D341Med (cell line): ENCODE data around the gene TMEM120B.

Experiments used
- DNase-seq: peaks from one replicate; pipeline ENCODE4 v3.0.0; 2012; ENCODE audit warnings: low spot score

Gene TMEM120B

DNA sequence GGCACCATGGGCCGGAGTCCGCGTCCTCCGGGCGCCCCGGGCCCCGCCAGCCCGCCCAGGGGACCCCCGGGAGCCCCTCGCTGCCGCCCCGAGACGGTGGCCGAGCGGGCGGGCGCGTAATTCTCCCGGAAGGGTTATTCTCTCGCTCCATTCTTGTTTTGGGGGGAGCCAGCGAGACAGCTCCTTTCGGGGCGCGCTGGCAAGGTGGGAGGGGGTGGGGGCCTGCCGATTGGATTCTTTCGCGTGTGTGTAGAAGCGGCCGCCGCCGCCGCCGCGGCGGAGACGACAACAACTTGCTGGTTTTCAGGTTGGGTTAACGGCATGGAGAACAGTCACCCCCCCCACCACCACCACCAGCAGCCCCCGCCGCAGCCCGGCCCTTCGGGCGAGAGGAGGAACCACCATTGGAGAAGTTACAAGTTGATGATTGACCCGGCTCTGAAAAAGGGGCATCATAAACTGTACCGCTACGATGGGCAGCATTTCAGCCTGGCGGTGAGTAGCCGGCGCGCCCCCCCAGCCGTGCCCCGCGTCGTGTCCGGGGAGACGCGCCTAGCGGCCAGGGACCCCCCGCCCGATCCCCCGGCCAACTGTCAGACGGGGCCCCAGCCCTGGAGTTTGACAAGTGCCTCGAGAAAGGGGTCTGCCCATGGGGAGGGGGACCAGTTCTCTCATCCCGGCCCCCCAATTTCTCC lies 92.0 kb downstream of the TMEM120B start:
- peak; percentile 48 for DNase-seq

DNA sequence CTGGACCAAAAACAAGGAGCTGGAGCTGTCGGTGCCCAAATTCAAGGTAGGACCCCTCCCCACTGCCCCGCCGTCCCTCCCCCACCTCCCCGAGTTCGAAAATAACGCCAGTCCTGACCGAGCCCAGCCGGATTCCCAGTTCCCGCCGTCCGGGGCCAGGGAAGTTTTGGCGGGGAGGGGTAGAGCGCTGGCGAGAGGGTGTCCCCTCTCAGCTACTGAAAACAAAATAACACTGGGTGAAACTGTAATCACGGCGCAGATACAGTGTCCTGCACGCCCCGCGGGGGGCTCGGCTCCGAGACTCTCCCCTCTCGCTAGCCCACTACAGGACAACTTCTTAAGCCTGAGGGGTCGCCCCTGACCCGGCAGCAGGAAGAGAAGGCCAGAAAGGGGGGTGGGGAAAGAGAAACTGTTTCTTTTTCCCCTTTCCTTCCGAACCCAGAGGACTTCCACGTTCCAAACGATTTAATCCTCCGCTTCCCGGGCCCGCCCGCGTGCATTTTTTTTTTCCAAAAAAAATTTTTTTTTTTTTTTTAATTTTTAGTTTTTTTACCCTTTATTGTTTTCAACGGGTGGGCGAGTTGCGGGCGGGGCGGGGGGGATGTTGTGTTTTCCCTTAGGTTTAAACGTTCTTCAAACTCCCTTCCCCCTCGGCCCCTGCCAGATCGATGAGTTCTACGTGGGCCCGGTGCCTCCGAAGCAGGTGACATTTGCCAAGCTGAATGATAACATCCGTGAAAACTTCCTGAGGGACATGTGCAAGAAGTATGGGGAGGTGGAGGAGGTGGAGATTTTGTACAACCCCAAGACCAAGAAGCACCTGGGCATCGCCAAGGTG lies 92.8 kb downstream of the TMEM120B start:
- DNase-seq: no peak

DNA sequence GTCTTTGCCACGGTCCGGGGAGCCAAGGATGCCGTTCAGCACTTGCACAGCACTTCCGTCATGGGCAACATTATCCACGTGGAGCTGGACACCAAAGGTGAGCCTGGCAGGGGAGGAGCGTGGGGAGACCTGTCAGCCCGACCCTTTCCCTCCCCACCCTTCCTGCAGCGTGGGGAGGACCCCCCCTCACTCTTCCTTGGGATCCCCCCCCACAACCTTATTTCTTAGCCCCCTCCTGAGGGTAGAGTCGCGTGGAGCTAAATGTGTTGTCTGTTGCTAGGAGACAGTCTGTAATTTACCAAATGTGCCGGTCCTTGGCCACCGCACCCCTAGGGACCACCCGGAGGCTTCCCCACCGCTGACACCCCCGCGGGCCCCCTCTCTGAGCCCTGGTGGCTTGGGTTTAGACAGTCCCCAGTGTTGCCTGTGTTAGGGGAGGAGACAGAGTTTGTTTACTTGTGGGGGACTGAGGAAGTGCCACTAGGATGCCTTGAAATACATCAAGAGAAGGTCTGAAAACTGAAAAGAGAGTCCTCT lies 93.5 kb downstream of the TMEM120B start:
- no peak for DNase-seq

DNA sequence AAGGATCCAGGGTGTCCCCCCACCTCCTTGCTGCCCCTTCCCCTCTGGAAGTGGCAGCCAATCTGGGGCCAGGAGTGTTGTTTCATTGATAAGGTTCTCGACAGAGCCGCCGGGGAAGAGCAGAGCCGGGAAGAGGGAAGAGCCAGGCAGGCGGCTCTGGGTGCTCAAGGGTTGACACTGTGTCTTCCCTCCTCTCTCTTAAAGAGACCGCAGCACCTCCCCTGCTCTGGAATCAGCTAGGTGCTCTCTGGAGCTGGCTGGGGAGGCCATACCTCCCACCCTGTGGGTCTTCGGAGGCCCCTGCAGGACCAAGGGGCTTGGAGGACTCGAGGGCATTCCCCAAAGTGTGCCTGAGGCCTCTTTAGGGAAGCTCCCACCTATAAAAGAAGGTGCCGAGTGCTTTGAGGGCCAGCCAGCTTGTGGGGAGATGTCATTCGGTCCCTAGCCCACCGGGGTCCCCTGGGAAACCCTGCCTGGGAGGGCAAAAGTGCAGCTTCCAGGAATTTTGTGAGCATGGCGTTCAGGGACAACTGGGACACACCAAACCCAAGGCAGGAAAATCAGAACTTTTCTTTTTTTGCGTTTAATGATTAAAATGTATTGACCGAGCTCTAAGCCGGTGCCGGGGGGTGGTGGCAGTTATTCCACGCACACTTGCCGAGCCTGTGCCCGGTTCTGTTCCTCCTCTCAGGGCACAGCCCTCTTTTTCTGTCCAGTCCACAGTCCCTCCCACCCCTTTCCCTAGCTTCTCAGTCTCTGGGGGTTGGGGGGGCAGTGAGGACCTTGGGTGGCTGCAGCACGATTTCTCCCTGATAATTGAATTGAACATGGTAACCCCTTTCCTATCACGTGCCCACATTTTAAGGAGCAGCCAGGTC lies 94.2 kb downstream of the TMEM120B start:
- DNase-seq: peak; percentile 59

DNA sequence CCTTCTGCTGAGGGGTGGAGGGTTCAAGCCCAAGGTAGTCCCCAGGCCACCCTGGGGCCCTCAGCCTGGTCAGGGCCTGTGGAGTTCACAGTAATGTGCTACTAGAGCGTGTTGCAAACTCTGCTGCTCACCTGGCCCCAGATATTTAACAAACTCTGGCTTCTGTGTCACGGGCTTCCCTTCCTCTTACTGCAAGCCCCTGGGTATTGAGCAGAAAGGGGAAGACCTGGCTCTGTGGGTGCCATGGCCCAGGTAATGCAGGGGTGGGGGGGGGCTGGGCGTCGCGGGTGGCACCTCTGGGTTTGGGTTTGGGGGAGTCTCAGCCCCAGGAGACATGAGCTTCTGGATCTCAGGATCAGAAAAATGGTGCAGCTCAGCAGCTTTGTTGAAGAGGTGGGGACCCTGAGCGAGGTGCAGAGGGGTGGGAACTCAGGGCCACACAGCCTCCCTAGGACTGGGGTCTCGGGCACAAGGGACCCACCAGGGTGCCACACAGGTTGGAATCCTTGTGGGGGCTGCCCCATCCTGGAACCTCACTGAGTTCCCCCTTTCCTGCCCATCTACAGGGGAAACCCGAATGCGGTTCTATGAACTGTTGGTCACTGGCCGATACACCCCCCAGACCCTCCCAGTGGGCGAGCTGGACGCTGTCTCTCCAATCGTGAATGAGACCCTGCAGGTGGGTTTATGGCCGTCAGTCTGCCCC lies 95.2 kb downstream of the TMEM120B start:
- no peak for DNase-seq

DNA sequence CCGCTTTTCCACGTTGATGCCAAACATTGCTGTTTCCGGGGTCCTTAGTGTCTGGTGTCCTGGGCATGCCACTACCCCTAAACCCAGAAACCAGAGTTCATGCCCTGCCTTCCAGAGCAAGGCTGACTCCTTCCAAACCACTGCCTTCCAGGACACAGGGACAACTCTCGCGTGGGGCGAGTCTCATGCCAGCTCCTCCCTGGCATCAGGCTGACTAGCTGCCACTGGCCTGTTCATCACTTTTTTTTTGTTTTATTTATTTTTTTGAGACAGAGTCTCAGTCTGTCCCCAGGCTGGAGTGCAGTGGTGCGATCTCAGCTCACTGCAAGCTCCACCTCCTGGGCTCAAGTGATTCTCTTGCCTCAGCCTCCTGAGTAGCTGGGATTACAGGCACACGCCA lies 96.1 kb downstream of the TMEM120B start:
- DNase-seq: no peak

DNA sequence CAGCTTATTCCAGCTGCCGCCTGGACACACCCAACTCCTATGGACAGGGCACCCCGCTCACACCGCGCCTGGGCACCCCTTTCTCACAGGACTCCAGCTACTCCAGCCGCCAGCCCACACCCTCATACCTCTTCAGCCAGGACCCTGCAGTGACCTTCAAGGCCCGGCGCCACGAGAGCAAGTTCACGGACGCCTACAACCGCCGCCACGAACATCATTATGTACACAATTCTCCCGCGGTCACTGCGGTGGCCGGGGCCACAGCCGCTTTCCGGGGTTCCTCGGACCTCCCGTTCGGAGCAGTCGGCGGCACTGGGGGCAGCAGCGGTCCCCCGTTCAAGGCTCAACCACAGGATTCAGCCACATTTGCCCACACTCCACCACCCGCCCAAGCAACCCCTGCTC lies 97.2 kb downstream of the TMEM120B start:
- no peak for DNase-seq

DNA sequence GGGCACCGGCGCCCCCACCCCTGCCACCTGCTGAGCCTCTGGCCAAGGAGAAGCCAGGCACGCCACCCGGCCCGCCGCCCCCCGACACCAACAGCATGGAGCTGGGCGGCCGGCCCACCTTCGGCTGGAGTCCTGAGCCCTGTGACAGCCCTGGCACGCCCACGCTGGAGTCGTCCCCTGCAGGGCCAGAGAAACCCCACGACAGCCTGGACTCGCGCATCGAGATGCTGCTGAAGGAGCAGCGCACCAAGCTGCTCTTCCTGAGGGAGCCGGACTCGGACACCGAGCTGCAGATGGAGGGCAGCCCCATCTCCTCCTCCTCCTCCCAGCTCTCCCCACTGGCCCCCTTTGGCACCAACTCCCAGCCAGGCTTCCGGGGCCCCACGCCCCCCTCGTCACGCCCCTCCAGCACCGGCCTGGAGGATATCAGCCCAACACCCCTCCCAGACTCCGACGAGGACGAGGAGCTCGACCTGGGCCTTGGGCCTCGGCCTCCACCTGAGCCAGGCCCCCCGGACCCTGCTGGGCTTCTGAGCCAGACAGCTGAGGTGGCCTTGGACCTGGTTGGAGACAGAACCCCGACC lies 97.8 kb downstream of the TMEM120B start:
- DNase-seq: no peak

DNA sequence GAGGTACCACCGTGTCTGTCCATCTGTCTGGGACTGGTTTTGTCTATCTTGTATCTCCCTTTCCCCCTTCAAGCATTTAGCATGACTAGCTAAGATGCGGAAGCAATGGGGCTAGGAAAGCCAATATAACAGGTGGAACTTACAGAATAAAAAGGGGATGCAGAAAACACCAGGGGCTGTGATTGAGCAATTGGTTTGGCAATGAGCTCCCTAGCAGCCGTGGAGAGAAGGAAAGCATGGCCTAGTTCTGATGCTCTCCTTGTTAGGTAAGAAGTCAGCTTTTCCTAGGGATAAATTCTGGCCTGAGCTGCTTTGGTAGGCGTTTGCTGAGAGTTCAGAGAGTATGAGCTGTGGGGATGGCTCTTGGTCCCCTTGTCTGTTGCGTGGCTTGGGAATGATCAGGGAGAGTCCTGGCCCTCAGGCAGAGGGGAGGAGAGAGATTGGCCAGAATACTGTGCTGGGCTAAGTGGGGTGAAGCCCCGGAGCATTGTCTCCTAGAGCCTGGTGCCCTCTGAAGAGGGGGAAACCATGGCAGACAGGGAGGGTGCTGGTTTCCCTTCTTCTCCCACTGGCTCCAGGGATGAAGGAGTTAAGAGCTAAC lies 98.4 kb downstream of the TMEM120B start:
- no peak for DNase-seq

DNA sequence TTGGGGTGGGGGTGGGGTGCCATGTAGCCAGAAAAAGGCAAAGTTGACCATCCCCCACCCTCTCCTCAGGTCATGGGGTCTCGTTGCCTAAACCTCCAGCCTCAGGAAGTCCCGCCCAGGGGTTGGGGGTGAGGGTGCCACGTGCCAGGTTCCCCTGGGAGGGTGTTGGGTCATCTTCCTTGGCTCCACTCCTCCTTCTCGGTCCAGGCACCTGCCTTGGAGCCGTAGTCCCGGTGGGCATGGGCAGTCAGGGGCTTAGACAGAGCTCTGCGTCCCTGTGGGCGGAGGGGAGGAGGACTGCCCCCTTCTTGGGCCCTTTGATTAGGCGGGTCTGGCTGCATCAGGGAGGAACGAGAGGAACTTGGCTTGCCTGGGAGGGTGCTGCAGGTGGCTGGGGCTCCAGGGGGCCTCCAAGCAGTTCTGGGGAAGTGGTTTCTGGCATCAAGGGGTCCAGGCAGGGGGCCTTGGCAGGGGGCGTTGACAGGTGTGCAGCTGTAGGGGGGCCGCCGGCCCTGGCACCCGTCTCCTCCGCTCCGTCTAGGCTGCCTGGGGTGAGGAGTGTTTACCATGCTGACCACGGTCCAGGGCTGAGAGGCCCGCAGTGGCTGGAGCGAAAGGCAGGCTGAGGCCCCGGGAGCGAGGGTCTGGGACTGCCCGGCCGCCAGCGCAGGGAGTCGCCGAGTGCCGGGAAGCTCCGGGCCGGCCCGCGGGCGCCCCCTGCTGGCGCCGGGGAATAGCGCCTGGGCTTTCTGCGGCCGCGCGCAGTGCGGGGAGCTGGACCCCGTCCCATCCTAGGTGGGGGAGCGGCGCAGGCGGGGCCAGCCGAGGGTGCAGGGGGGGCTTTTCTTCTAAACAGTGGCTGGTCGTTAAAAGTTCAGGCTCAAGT lies 99.1 kb downstream of the TMEM120B start:
- DNase-seq: peak; percentile 94

DNA sequence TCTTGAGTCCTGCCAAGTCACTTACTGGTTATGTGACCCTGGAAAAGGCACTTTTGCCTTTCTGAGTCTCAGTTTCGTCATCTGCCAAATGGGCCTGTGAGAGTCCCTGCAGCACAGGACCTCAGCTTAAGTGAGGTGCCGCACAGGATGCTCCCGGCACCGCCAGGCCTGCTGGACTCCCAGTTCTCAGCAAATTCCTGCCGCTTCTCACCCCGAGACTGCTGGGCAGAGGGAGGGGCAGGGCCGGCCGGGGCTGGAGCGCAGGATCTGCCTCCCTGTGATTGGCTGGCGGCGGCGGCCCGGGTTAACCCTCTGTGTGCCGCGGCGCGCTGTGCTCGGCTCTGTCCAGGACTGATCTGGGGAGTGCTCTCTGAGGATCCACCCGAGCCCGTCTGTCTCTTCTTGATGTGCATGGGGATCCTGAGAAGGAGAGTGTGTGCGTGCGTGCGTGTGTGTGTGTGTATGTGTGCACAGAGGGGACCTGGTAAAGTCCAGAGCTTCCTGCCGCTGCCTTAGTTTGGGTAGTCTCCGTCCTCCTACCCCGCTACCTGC lies 99.8 kb downstream of the TMEM120B start:
- DNase-seq: peak; percentile 90

DNA sequence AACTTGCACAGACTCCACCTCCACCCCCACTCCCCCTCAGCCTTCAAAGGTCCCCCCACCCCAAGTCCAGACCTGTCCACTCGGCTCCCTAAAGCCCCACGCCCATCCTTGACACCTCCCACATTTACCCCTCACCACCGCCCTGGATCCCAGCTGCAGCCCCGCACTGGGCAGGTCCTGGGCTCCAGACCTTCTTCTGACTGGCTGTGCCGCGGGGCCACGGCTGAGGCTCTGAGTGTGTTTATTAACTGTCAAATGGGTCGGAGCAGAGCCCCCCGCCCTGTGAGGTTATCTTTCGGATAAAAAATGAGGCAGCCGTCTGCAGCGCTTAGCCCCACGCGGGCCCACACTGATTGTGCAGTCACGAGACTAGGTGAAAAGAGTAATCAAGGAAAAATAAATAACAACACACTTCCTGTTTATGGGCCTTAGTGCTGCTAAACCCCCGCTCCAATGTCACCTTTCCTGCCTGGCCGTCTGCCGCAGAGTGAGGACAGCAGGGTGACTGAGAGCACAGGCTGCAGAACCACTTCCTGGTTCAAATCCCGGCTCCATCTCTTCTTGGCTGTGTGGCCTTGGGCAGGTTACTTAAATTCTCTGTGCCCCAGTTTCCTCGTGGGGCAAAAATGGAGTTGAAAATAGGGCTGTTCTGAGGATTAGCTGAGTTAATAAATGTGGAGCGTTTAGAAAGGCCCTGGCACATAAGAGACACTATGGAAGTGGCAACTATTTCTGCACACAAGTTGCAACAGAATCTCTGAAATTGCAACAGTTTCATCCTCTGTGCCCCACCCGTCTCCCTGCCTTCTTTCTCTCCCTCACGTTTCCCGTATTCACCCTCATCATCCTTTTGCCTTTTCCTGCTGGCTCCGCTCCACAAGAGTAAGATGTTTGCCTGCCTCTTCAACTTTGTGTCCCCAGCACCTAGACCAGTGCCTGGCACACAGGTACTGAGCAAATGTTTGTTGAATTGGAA lies 100.7 kb downstream of the TMEM120B start:
- no peak for DNase-seq

DNA sequence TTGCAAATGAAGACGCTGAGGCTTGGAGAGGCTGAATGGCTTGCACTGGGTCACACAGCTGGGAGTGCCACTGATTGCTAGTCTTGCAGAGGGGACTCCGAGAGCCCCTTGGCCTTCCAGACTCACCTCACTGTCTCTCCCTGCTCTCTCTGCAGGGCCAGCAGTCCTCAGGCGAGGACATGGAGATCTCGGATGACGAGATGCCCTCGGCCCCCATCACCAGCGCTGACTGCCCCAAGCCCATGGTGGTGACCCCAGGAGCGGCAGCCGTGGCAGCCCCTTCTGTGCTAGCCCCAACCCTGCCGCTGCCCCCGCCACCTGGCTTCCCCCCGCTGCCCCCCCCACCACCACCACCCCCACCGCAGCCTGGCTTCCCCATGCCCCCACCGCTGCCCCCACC lies 101.4 kb downstream of the TMEM120B start:
- DNase-seq: no peak

DNA sequence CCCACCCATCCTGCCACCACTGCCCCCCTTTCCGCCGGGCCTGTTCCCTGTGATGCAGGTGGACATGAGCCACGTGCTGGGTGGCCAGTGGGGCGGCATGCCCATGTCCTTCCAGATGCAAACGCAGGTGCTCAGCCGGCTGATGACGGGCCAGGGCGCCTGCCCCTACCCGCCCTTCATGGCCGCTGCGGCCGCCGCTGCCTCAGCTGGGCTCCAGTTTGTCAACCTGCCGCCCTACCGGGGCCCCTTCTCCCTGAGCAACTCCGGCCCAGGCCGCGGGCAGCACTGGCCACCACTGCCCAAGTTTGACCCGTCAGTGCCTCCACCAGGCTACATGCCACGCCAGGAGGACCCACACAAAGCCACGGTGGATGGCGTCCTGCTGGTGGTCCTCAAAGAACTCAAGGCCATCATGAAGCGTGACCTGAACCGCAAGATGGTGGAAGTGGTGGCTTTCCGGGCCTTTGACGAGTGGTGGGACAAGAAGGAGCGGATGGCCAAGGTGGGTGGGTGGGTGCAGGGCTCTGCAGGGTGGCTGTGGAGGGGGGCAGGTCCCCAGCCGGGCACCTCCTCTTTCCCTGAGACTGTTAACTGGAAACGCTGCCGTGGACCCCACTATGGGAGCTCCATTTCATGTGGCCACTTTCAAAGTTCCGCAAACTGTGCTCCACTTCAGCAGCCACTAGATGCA lies 102.0 kb downstream of the TMEM120B start:
- no peak for DNase-seq

DNA sequence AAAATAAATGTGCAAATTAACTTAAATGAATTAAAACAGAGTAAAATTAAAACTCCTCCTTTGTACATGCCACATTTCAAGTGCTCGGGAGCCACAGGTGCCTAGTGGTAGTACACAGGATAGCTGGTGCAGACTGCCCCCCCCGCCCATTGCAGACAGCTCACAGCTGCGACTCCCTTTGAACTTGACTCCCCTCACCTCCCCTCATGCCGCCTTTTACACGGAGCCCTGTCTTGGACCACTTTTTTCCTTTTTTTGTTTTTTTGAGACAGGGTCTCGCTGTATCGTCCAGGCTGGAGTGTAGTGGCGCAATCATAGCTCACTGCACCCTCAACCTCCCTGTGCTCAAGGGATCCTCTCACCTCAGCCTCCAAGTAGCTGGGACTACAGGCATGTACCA lies 102.7 kb downstream of the TMEM120B start:
- no peak for DNase-seq

DNA sequence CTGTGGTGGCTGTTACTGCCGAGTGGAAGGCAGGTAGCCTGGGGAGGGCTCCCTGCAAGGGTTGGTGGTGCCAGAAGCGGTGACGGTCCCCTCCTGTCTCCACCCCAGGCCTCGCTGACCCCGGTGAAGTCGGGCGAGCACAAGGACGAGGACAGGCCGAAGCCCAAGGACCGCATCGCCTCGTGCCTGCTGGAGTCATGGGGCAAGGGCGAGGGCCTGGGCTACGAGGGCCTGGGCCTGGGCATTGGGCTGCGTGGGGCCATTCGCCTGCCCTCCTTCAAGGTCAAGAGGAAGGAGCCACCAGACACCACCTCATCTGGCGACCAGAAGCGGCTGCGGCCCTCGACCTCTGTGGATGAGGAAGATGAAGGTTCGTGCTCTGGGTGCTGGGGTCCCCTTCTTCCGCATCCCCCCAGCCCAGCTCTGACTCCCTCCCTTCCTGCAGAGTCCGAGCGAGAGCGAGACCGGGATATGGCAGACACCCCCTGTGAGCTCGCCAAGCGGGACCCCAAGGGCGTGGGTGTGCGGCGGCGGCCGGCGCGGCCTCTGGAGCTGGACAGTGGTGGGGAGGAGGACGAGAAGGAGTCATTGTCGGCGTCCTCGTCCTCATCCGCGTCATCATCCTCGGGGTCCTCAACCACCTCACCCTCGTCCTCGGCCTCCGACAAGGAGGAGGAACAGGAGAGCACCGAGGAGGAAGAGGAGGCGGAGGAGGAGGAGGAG lies 104.5 kb downstream of the TMEM120B start:
- no peak for DNase-seq

DNA sequence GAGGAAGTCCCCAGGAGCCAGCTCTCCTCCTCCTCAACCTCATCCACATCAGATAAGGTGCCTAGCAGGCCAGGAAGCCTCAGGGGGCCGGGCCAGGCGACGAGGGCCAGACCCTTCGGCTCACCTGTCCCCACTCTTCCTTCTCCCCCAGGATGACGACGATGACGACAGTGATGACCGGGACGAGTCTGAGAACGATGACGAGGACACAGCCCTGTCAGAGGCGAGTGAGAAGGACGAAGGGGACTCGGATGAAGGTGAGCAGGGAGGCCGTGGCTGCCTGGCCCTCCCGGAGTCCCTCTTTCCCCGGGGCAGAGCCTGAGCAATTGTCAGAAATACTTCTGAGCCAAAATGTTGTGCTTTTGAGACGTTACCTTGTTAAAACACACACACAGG lies 105.1 kb downstream of the TMEM120B start:
- DNase-seq: no peak
